GM10266 (cell line): Measurements from ENCODE around the gene MTPN.

ENCODE experiments used
- DNase-seq: peaks from one replicate; pipeline ENCODE4 v3.0.0; 2012; ENCODE audit errors: extremely low spot score
- TF ChIP-seq, protein P1 (sequence below): IDR thresholded peaks from 2 replicates; pipeline ENCODE4 v1.5.1; 2012; ENCODE audit warnings: mild to moderate bottlenecking, low read depth; ENCODE audit not compliant: control insufficient read depth, insufficient read depth; ENCODE audit errors: missing control alignments

MTPN gene

DNA sequence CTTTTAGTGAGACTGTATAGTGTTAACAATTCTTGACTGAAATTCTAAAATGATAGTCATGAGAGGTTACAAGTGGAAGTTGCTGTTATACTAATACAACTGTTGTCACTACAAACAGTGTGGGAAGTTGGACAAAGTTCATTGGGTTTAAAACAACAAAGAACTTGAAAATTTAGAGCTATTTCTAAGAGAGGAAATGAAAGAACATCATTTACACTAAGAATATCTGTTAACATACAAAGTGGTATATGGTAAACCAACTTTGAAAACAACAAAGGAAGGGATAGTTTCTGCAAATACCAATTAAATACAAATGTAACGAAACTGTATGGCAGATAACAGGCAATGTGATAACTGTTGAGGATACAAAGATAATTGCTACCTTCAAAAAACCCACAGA, 11.6 kb downstream of the MTPN start:
- DNase-seq: no peak
- TF ChIP-seq, protein P1, sequence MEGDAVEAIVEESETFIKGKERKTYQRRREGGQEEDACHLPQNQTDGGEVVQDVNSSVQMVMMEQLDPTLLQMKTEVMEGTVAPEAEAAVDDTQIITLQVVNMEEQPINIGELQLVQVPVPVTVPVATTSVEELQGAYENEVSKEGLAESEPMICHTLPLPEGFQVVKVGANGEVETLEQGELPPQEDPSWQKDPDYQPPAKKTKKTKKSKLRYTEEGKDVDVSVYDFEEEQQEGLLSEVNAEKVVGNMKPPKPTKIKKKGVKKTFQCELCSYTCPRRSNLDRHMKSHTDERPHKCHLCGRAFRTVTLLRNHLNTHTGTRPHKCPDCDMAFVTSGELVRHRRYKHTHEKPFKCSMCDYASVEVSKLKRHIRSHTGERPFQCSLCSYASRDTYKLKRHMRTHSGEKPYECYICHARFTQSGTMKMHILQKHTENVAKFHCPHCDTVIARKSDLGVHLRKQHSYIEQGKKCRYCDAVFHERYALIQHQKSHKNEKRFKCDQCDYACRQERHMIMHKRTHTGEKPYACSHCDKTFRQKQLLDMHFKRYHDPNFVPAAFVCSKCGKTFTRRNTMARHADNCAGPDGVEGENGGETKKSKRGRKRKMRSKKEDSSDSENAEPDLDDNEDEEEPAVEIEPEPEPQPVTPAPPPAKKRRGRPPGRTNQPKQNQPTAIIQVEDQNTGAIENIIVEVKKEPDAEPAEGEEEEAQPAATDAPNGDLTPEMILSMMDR: no peak

DNA sequence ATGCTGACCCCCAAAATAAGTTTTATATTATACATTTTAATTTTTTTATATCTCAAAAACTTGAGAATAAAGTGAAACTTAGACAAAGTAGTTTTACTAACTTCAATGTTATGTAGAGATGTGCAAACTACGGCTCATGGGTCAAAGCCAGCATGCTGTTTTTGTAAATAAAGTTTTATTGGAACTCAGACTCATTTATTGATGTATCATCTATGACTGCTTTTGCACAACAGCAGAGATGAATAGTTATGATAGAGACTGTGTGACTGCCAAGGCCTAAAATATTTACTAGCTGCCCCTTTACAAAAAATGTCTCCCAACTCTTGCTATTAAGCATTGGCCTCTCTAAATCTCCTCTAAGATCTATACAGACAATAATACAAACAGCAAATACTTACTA, 12.4 kb downstream of the MTPN start:
- TF ChIP-seq, protein P1: no peak
- no peak for DNase-seq

DNA sequence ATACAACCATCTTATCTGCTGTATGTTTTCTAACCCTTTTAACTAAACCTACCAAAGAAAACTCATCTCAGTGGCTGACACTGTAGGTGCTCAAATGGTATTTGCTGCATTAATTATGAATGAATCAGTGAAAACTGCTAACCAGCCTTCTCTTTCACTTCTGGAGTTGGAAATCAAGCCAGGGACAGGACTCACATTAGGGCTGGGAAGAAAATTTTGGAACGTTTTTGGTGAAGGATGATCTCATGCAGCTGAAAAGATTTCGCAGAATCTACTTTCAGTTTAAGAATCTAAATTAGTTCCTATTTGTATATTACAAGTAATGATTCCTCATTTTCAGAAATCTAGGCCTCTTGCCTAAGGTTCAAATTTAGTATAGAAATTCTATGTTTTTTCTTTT, 12.9 kb downstream of the MTPN start:
- DNase-seq: no peak
- TF ChIP-seq, protein P1: no peak

GRCh38 chr7:135962802-135963201, 14.4 kb downstream of the MTPN start:
- DNase-seq: no peak

DNA sequence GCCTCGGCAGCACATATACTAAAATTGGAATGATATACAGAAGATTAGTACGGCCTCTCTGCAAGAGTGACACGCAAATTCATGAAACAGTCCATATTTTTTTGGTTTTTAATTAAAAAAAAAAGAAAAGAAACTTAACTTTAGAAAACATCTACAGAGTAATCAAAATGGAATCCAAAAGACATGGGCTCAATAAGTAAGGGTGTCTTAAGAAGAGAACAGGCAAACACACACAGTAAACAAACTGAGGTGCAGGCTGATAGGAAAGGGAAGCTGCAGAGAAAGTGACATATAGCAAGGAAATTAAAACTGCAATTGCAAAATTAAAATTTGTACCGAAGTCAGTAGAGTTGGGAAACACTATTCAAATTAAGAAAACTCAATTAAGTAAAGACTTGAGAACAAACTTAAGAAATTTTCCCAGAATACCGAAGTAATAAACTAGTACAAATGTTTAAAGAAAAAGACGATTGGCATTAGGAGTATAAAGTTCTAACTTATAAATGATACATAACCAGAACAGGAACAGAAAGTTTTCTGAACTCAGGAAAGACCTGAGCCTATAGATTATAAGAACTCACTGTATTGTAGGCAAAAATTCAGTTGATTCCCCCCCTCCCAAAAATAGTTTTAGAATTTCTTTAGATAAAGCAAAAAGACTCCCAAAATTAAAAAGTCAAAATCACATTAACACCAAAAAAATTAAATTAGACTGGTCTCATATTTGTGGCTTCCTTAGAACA, 16.3 kb downstream of the MTPN start:
- DNase-seq: no peak
- TF ChIP-seq, protein P1: no peak

More at GRCh38 chr7:135962802-135963201, 14.4 kb downstream of the MTPN start:
- TF ChIP-seq, protein P1: no peak

DNA sequence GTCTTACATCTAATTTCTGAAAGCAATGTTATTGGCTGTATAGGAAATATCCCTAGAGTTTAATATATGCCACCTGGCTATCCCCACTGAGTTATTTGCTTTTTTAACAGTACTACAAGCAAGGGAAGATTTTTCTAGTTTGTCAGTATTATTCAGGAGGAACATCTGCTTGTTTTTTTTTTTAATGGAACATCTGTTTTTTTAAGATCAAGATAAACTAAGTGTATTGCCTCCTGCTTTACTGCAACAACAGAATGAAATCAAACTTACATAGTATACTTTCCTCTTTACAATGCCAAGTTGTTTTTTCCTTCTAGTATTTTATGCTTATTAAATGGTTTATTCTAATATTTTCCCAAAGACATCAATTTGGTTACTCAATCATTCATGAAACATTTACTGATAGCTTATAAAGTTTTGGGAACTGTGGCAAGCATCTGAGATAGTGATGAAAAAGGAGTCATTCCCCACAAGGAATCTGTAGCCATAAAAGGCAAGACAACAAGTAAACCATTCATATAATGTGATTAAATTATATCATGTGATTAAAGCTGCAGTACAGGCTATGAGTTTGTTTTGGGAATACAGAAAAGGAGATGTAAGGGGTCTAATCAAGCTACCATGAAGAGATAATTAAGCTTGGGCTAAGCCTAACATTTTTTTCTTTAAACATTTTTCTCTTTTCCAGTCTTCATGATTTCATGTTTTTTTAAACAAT, 17.4 kb downstream of the MTPN start:
- TF ChIP-seq, protein P1: no peak
- no peak for DNase-seq

- TF ChIP-seq, protein P1: no peak
- DNase-seq: no peak
These were observed 19.0 kb downstream of the MTPN start for GRCh38 chr7:135958173-135958572.
